Activated naive CD4-positive, alpha-beta T cell treated with anti-CD3 and anti-CD28 coated beads, Interleukin-2, amount 50 U/mL, for 24 hours (primary cell): Measurements from ENCODE around the gene GOLGA1.
A peak's percentile ranks its signal among the peaks of the same experiment; 100 is the strongest.

ENCODE experiments used
- H3K27ac Mint-ChIP-seq: one replicate; pipeline ENCODE4 v1.8.0; 2021; ENCODE audit warnings: mild to moderate bottlenecking, mixed read lengths
- H3K27me3 Mint-ChIP-seq: one replicate; pipeline ENCODE4 v1.8.0; 2021; ENCODE audit warnings: mixed read lengths
- H3K36me3 Mint-ChIP-seq: one replicate; pipeline ENCODE4 v1.8.0; 2021; ENCODE audit warnings: mixed read lengths
- H3K4me1 Mint-ChIP-seq: one replicate; pipeline ENCODE4 v1.8.0; 2021; ENCODE audit warnings: mixed read lengths
- H3K4me3 Mint-ChIP-seq: one replicate; pipeline ENCODE4 v1.8.0; 2021; ENCODE audit warnings: mild to moderate bottlenecking, mixed read lengths
- H3K9me3 Mint-ChIP-seq: one replicate; pipeline ENCODE4 v1.8.0; 2021; ENCODE audit warnings: mixed read lengths

GOLGA1 gene

GRCh38 chr9:124860582-124861341 is 80.1 kb downstream of the GOLGA1 start:
- Mint-ChIP-seq H3K4me1 (peaks cover 45% of the 10 kb centered on the region), H3K27me3 (no peaks in the 10 kb centered on the region), H3K36me3 (peaks cover 20% of the 10 kb centered on the region), H3K9me3 (no peaks in the 10 kb centered on the region), H3K4me3 (peak overlapping the region; percentile 96), H3K27ac (peak overlapping the region; percentile 98)

DNA sequence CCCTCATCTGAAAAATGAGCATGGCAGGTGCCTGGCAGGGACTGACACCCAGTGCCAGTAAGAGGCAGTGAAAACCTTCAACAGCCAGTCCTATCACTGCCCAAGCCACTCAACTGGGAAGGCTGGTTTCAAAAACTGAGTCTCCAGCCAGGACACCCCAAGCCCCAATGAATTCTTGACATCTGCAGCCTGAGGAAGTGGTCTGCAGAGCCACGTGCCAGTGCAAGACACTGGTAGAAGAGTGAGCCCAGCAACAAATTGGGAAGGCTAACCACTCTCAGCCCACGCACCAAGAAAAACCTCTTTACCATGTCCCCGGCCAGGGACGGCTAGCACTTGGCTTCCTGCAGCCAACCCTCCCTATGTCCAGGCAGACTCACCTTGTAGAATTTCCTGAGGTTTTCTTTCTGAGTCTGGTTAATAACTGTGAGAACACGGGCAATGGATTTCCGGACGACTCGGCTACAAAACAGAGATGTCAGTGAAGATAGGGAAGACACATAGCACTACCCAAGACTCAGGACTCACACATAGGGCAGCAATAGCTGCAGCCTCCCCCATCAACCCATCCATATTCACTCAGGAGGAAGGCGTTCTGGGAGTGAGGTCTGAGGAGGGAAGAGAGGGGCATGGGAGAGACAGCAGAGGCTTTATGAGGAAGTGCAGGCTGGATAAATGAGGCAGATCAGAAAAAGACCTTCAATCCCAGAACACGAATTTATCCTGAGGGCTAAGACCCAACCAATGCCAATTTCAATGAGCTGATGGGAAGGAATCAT is 80.9 kb downstream of the GOLGA1 start:
- Mint-ChIP-seq H3K4me3 (peak overlapping the region; percentile 96), H3K9me3 (no peaks in the 10 kb centered on the region), H3K4me1 (peaks cover 48% of the 10 kb centered on the region), H3K36me3 (peaks cover 20% of the 10 kb centered on the region), H3K27ac (peak overlapping the region; percentile 98), H3K27me3 (no peaks in the 10 kb centered on the region)

DNA sequence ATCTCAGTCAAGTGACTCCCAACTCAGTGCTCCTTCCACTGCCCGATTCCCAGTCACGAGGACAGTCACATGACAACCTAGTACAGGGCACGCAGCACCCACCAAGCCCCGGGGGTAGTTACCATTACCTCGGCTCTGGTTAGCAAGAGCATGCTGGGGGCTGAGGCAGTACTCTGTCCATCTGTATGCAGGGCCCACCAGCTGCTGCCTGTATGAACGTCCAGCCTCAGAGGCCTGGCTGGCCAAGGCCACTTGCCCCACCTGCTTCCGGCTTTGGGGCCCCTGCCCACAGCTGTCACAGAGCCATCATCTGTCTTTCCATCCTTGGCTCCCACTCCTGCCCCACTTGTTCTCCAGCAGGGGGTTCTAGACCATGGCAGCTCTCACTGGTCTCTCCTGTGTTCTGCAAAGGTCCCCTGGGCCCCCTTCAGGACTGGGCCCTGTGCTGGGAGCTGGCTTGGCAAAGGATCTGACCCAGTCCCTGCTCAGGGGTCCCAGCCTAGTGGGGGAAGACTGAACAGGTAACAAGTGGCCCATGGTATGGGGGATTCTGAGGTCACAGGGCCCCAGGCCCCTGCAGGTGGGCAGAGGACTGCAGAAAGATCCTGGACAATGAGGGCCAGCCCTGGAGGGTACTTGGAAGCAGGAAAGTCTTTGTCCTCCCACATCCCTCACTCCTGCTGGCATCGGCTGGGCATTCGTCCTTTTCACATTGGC is 82.4 kb downstream of the GOLGA1 start:
- H3K4me3 Mint-ChIP-seq, result peak overlapping the region; percentile 96
- H3K36me3 Mint-ChIP-seq, result peaks cover 20% of the 10 kb centered on the region
- H3K27ac Mint-ChIP-seq, result peak overlapping the region; percentile 88
- no peaks in the 10 kb centered on the region for H3K9me3 Mint-ChIP-seq
- no peaks in the 10 kb centered on the region for H3K27me3 Mint-ChIP-seq
- H3K4me1 Mint-ChIP-seq, result peaks cover 45% of the 10 kb centered on the region

GRCh38 chr9:124857533-124858162 is 83.2 kb downstream of the GOLGA1 start:
- Mint-ChIP-seq H3K9me3 (no peaks in the 10 kb centered on the region), H3K4me1 (peaks cover 47% of the 10 kb centered on the region), H3K4me3 (no peak overlapping the region), H3K27ac (peak overlapping the region; percentile 90), H3K36me3 (peaks cover 20% of the 10 kb centered on the region), H3K27me3 (no peaks in the 10 kb centered on the region)

- Mint-ChIP-seq H3K9me3 (no peaks in the 10 kb centered on the region), H3K27me3 (peaks cover 3% of the 10 kb centered on the region), H3K4me3 (no peak overlapping the region), H3K4me1 (peaks cover 44% of the 10 kb centered on the region), H3K36me3 (peaks cover 17% of the 10 kb centered on the region), H3K27ac (peak overlapping the region; percentile 46)
These were observed 84.7 kb downstream of the GOLGA1 start for GRCh38 chr9:124855944-124856765.

GRCh38 chr9:124855566-124855943 is 85.3 kb downstream of the GOLGA1 start:
- Mint-ChIP-seq H3K9me3 (no peaks in the 10 kb centered on the region), H3K36me3 (peaks cover 14% of the 10 kb centered on the region), H3K27ac (peak overlapping the region; percentile 39), H3K27me3 (peaks cover 4% of the 10 kb centered on the region), H3K4me3 (no peak overlapping the region), H3K4me1 (peaks cover 44% of the 10 kb centered on the region)

DNA sequence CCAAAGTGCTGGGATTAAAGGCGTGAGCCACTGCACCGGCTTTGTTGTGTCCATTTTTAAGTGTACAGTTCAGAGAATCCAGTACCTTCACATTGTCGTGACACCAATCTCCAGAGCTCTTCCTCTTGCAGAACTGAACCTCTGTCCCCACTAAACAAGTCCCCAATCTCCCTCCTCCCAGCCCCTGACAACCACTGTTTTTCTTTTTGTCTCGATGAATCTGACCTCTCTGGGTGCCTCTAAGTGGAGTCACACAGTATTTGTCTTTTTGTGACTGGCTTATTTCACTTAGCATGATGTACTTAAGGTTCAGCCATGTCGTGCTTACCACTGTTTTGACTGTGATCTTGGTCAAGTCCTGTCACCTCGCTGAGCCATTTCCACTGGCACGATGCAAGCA is 86.1 kb downstream of the GOLGA1 start:
- H3K4me3 Mint-ChIP-seq, result peak overlapping the region; percentile 1
- no peaks in the 10 kb centered on the region for H3K9me3 Mint-ChIP-seq
- H3K36me3 Mint-ChIP-seq, result peaks cover 6% of the 10 kb centered on the region
- no peak overlapping the region for H3K27ac Mint-ChIP-seq
- peaks cover 6% of the 10 kb centered on the region for H3K27me3 Mint-ChIP-seq
- peaks cover 38% of the 10 kb centered on the region for H3K4me1 Mint-ChIP-seq

DNA sequence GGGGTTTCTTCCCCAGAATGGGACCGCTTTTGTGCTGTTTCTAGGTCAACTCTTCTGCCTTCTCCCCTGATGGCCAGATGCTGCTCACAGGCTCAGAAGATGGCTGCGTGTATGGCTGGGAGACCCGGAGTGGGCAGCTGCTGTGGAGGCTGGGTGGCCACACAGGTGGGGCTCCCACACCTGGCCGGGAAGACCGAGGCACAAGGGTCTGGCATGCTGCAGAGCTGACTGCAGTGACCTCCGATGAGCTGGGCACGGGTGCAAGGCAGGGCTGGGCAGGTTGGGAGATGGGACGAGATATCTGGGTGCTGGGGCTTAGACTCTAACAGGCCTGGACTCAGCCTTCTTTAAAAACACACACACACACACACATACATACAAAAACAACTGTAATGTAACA is 86.7 kb downstream of the GOLGA1 start:
- H3K27ac Mint-ChIP-seq, result no peak overlapping the region
- H3K4me1 Mint-ChIP-seq, result peaks cover 31% of the 10 kb centered on the region
- H3K36me3 Mint-ChIP-seq, result peaks cover 2% of the 10 kb centered on the region
- H3K4me3 Mint-ChIP-seq, result no peak overlapping the region
- H3K27me3 Mint-ChIP-seq, result peaks cover 8% of the 10 kb centered on the region
- H3K9me3 Mint-ChIP-seq, result no peaks in the 10 kb centered on the region

DNA sequence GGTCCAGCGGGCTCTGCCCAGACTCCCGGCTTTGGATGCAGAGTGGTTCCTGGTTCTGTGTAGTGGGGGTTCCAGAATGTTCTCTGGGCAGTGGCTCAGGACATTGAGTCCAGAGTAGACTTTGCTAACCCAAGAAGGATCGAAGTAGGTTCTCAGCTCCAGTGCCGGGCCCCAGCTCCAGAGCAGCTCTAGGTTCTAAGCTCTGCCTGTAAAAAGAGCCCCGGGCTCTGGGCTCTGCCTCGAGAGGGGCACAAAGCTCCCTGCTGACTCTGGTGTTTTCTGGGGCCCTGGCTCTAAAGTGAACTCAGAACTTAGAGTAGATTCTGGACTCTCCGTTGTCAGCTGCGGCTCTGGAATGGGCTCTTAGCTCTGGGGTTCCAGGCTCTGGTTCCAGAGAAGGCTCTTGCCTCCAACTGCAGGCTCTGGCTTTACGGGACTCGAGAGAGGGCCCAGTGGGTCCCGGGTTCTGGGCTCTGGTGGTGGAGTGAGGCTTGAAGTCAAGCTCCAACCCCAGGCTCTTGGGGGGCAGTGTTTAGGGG is 87.2 kb downstream of the GOLGA1 start:
- no peak overlapping the region for H3K4me3 Mint-ChIP-seq
- H3K4me1 Mint-ChIP-seq, result peaks cover 27% of the 10 kb centered on the region
- H3K9me3 Mint-ChIP-seq, result no peaks in the 10 kb centered on the region
- peaks cover 8% of the 10 kb centered on the region for H3K27me3 Mint-ChIP-seq
- H3K27ac Mint-ChIP-seq, result no peak overlapping the region
- H3K36me3 Mint-ChIP-seq, result peaks cover 2% of the 10 kb centered on the region

DNA sequence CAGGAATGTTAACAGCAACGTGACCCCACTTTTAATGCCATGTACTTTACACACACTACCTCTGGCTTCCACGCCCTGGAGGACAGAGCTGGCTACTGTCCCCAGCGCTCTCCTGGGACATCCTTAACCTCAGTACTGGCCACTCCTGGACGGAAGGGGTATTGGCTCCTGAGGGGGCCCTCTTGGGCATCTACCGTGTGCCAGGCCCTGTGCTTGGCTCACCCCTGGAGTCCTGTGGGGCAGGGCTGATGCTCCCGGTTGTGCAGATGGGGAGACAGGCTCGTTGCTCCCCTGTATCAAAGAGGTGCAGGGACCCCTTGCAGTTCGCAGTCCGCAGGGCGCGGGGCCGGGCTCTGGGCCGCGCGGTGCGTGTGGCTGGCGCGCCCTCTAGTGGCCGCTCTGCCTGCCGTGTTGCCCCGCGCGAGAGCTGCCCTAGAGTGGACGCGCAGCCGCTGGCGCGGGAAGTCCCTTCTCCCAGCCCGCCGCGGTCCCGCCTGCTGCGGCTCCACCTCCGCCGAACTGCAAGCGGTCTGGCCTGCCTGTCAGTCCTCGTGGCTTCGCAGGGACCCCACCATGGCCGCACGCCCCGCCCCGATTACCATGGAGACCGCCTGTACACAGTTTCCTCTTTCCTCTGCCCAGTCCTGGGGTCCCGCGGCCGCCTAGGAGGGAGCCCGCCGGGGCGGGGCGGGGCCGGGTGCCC is 87.9 kb downstream of the GOLGA1 start, which contains the start of gene WDR38:
TSS of gene WDR38 (plus strand) at position 632 of the 703 bp plus-strand sequence. CDS start 72 bp downstream, outside the sequence.
- H3K27ac Mint-ChIP-seq, result peak within 1 kb of the TSS; percentile 76
- peaks cover 2% of the 10 kb centered on the region for H3K36me3 Mint-ChIP-seq
- H3K9me3 Mint-ChIP-seq, result no peaks in the 10 kb centered on the region
- H3K4me1 Mint-ChIP-seq, result peaks cover 20% of the 10 kb centered on the region
- peak within 1 kb of the TSS; percentile 59 for H3K4me3 Mint-ChIP-seq
- H3K27me3 Mint-ChIP-seq, result peaks cover 8% of the 10 kb centered on the region

GRCh38 chr9:124852121-124852828 is 88.6 kb downstream of the GOLGA1 start:
- Mint-ChIP-seq H3K9me3 (no peaks in the 10 kb centered on the region), H3K27me3 (peaks cover 8% of the 10 kb centered on the region), H3K4me3 (peak overlapping the region; percentile 59), H3K36me3 (no peaks in the 10 kb centered on the region), H3K4me1 (peaks cover 13% of the 10 kb centered on the region), H3K27ac (peak overlapping the region; percentile 76)

DNA sequence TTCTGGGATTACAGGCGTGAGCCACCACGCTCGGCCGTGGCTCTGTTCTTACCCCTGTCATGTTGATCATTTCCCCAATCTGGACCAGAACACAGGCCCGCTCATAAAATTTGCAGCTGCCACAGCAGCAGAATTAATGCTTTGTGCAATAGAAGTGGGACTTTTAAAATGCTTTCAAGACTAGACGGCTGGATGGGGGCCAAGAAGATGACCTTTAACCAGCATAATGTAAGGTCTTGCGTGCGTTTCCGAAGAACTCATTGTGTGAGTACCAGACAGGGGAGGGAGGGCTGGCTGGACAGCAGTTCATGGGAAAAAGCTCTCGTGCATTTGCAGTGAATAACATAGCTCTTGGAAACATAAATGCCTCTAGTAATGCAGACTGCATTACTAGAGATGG is 91.1 kb downstream of the GOLGA1 start:
- H3K9me3 Mint-ChIP-seq, result no peaks in the 10 kb centered on the region
- H3K27ac Mint-ChIP-seq, result no peak overlapping the region
- no peaks in the 10 kb centered on the region for H3K36me3 Mint-ChIP-seq
- H3K4me3 Mint-ChIP-seq, result no peak overlapping the region
- peaks cover 5% of the 10 kb centered on the region for H3K4me1 Mint-ChIP-seq
- peaks cover 9% of the 10 kb centered on the region for H3K27me3 Mint-ChIP-seq

- Mint-ChIP-seq H3K27ac (no peak overlapping the region), H3K4me3 (no peak overlapping the region), H3K36me3 (no peaks in the 10 kb centered on the region), H3K4me1 (no peaks in the 10 kb centered on the region), H3K9me3 (no peaks in the 10 kb centered on the region), H3K27me3 (peaks cover 9% of the 10 kb centered on the region)
These were observed 93.9 kb downstream of the GOLGA1 start for GRCh38 chr9:124846969-124847368.
